Neural progenitor cell (in vitro differentiated cells): Measurements from ENCODE around the gene PKNOX2.

Experiments
- EZH2 ChIP-seq: fragments of 200-600 bp; sonication (generic); IDR thresholded peaks from 2 replicates; pipeline ENCODE4 v1.6.1; 2017; ENCODE audit warnings: antibody characterized with exemption, mild to moderate bottlenecking, moderate library complexity
- EZH2phosphoT487 ChIP-seq: fragments of 200-600 bp; sonication (generic); IDR thresholded peaks from 2 replicates; pipeline ENCODE4 v1.6.1; 2017; ENCODE audit warnings: antibody characterized with exemption
- TF ChIP-seq, protein P1 (sequence below): fragments of 200-600 bp; sonication (generic); IDR thresholded peaks from 2 replicates; pipeline ENCODE4 v1.5.1; 2017; ENCODE audit warnings: antibody characterized with exemption, mild to moderate bottlenecking

DNA sequence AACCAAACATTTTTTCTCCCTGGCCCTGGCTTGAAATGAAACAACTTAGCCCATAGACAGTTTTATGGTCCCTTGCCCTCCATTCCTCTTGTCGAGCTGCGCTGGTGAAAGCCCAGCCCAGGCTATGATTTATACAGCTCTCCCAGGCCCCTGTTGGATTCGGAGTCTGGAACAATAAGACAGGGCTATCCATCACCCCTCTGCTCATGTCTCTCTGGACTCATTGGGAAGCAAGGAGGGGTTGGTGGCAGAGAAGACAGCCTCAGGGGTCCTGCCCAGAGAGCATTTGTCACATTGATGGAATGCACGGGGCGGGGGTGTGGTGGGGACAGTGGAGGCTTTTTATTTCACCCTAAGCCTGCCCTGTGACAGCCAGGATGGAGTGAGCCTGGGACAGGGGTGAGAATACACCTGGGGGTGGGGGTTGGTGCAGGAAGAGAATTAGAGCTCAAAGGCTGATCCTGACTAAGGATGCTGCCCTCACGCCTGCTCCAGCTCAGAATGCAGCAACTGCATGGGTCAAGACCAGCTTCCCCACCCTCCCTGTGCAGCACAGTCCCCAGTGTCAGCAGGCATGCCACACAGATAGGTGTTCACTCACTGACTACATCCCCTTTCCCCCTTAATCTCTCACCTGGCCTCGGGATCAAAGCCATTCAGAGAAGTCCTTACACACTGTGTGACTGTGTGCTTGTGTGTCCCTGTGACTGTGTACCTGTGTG is 10.0 kb upstream of the PKNOX2 start:
- TF ChIP-seq EZH2 = no peak
- TF ChIP-seq, protein P1, sequence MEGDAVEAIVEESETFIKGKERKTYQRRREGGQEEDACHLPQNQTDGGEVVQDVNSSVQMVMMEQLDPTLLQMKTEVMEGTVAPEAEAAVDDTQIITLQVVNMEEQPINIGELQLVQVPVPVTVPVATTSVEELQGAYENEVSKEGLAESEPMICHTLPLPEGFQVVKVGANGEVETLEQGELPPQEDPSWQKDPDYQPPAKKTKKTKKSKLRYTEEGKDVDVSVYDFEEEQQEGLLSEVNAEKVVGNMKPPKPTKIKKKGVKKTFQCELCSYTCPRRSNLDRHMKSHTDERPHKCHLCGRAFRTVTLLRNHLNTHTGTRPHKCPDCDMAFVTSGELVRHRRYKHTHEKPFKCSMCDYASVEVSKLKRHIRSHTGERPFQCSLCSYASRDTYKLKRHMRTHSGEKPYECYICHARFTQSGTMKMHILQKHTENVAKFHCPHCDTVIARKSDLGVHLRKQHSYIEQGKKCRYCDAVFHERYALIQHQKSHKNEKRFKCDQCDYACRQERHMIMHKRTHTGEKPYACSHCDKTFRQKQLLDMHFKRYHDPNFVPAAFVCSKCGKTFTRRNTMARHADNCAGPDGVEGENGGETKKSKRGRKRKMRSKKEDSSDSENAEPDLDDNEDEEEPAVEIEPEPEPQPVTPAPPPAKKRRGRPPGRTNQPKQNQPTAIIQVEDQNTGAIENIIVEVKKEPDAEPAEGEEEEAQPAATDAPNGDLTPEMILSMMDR = no peak
- no peak for TF ChIP-seq EZH2phosphoT487
